Lung (tissue), 12 donors: ENCODE data around the gene CST2. TPM values are rescaled to one million over a fixed set of nuclear protein-coding genes. Genes with fewer than 3 reads are reported as not detected.
"Not testable (repeated sequence)": the region's sequence is repeated elsewhere in the genome, so short reads cannot be mapped to it uniquely, and the experiment has no call there.

Experiments used
- ATAC-seq: fragments of 200-7000 bp; cut with Tn5 transposase; one replicate; pipeline ENCODE4 v1.9.1; 2020; ENCODE audit warnings: moderate number of reproducible peaks; ENCODE audit not compliant: insufficient read depth, low FRiP score
- DNase-seq, 3 donors: peaks; one replicate each; pipeline ENCODE4 v3.0.0-alpha.2; 2013 to 2017
- H3K27ac ChIP-seq, 2 donors: one replicate each; pipeline ENCODE4 v1.5.1; 2013; ENCODE audit warnings: mild to moderate bottlenecking in 2 of 2, moderate library complexity in 2 of 2, control low read depth in 1 of 2, inconsistent platforms in 1 of 2, low read depth in 1 of 2, low read length in 1 of 2
- H3K27me3 ChIP-seq, 3 donors: one replicate each; pipeline ENCODE4 v1.5.1; 2013; ENCODE audit warnings: low read length in 2 of 3; ENCODE audit not compliant: control insufficient read depth in 3 of 3, insufficient read depth in 3 of 3
- H3K36me3 ChIP-seq, 4 donors: one replicate each; pipeline ENCODE4 v1.5.1; 2013; ENCODE audit warnings: low read length in 4 of 4, mild to moderate bottlenecking in 1 of 4, moderate library complexity in 1 of 4; ENCODE audit not compliant: control insufficient read depth in 4 of 4, insufficient read depth in 4 of 4
- H3K4me1 ChIP-seq, 5 donors: one replicate each; pipeline ENCODE4 v1.5.1; 2013; ENCODE audit warnings: low read length in 5 of 5, mild to moderate bottlenecking in 2 of 5, moderate library complexity in 1 of 5; ENCODE audit not compliant: control insufficient read depth in 5 of 5, insufficient read depth in 5 of 5
- H3K4me3 ChIP-seq: one replicate; pipeline ENCODE4 v1.5.1; 2013; ENCODE audit warnings: mild to moderate bottlenecking, control low read depth, moderate library complexity
- H3K9ac ChIP-seq, 2 donors: one replicate each; pipeline ENCODE4 v1.5.1; 2013; ENCODE audit warnings: low read length in 2 of 2, control low read depth in 1 of 2; ENCODE audit not compliant: insufficient read depth in 1 of 2
- H3K9me3 ChIP-seq, 4 donors: one replicate each; pipeline ENCODE4 v1.5.1; 2013; ENCODE audit warnings: low read length in 3 of 4, mild to moderate bottlenecking in 1 of 4, moderate library complexity in 1 of 4; ENCODE audit not compliant: control insufficient read depth in 4 of 4, insufficient read depth in 3 of 4
- CTCF ChIP-seq: IDR thresholded peaks from 2 replicates; pipeline ENCODE4 v1.5.1; 2012; ENCODE audit warnings: mild to moderate bottlenecking; ENCODE audit errors: control extremely low read depth, extremely low read depth
- WGBS, 2 donors: extraction: QIAGEN DNeasy Blood & Tissue Kit; methylation state at CpG; one replicate each; pipeline ENCODE4 v1.1.7; 2013; 5-methylcytosine and 5-hydroxymethylcytosine counted together
- polyA plus RNA-seq, 2 donors: library from polyadenylated mRNA; stranded (reverse); fragments of 200-250 nt; gene quantifications; one replicate each; pipeline ENCODE4 v1.2.1, GENCODE V29; 2013
- total RNA-seq, 2 donors: library from RNA; depleted of rRNA in 1 of 2; stranded (reverse); fragments of >200 nt in 1 of 2; gene quantifications; one replicate each; pipeline ENCODE4 v1.2.1, GENCODE V29; 2014 to 2021
- donor health status: control.
- donor health status: control.
- donor health status: Bipolar disorder and iron deficiency.
- donor health status: healthy.
- donor health status: DM: yes; HTN: yes; CAD: no.

The CST2 gene
- total and polyA plus RNA-seq, 4 donors, result 0.28 to 1.1 (median 0.31) TPM; not detected in 1

DNA sequence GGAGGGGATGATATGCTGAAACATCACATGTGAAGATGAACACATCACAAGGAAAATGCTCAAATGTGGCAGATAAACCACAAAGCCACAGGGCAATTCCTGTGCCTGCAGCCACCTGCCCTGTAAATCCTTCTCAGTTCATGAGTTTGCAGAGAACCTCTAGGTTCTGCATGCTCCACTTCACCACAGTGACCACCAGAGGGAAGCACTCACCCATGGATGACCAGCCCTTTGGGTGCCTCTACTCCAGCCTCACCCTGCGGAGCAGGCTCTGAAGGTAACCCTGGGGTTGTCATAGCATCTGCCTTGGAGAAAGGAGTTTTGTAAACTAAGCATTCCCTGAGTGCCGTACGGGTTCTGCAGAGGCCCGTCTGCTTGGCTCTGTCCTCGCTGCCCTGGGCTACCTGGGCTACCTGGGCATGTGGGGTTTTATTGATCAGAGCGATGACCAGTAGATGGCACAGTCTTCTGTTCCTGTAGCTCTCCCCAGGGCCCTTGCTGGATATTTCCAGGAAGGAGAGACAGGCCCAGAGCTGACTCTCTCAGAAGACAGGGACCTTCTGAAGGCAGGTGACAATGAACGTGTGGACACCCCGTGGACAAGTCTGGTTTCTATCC, 44.1 kb downstream of the CST2 start:
- WGBS, 2 donors, result 58 to 73% methylated on average over 8 of the region's 8 CpGs
- Histone ChIP-seq H3K4me1 (no peaks in the 10 kb centered on the region), H3K36me3 (no peaks in the 10 kb centered on the region), H3K4me3 (no peak overlapping the region), H3K9ac (no peak overlapping the region), H3K27ac (no peak overlapping the region), H3K9me3 (peaks cover 0 to under 1% (median 0%) of the 10 kb centered on the region in 4 donors), H3K27me3 (no peaks in the 10 kb centered on the region)
- no peak for TF ChIP-seq CTCF
- ATAC-seq, result peak; percentile 69
- peak in 2 of 3 donors; percentile 4 to 21 for DNase-seq

GRCh38 chr20:23778676-23779075, 47.9 kb downstream of the CST2 start:
- ATAC-seq, H3K4me1 ChIP-seq, H3K27me3 ChIP-seq, H3K27ac ChIP-seq, H3K9ac ChIP-seq, DNase-seq, H3K9me3 ChIP-seq, H3K4me3 ChIP-seq, H3K36me3 ChIP-seq: not testable (repeated sequence)

GRCh38 chr20:23777380-23777779, 49.1 kb downstream of the CST2 start:
- DNase-seq, H3K9ac ChIP-seq, H3K4me1 ChIP-seq, H3K27ac ChIP-seq, H3K36me3 ChIP-seq, H3K27me3 ChIP-seq, ATAC-seq, H3K9me3 ChIP-seq, H3K4me3 ChIP-seq: not testable (repeated sequence)
- WGBS, 2 donors, result 79 to 84% methylated on average over 6 to 8 of the region's 8 CpGs

- no peak for DNase-seq
- Histone ChIP-seq H3K27ac (no peak overlapping the region), H3K4me3 (no peak overlapping the region), H3K9me3 (peaks cover 0 to 6% (median 0%) of the 10 kb centered on the region in 4 donors), H3K27me3 (no peaks in the 10 kb centered on the region), H3K4me1 (no peaks in the 10 kb centered on the region), H3K36me3 (no peaks in the 10 kb centered on the region), H3K9ac (no peak overlapping the region)
- TF ChIP-seq CTCF, result no peak
- WGBS, 2 donors, result 21 to 25% methylated on average over 13 to 14 of the region's 14 CpGs
- ATAC-seq, result no peak
These were observed 50.3 kb downstream of the CST2 start for GRCh38 chr20:23776067-23776771.
